Fibroblast of upper back skin (primary cell): ENCODE measurements around the gene SYCP2L.
A peak's percentile ranks its signal among the peaks of the same experiment; 100 is the strongest.
"Not testable (repeated sequence)": the region's sequence is repeated elsewhere in the genome, so short reads cannot be mapped to it uniquely, and the experiment has no call there.

Experiments
- DNase-seq: peaks from one replicate; pipeline ENCODE4 v3.0.0-alpha.2; 2013

Gene SYCP2L

GRCh38 chr6:10961837-10962236 lies 75.0 kb downstream of the SYCP2L start:
- DNase-seq, result no peak

- DNase-seq, result peak; percentile 89
These were observed 75.8 kb downstream of the SYCP2L start for GRCh38 chr6:10962673-10963072.

GRCh38 chr6:10963113-10963512 lies 76.3 kb downstream of the SYCP2L start:
- DNase-seq, result no peak

- no peak for DNase-seq
These were observed 77.8 kb downstream of the SYCP2L start for GRCh38 chr6:10964684-10965083.

- peak; percentile 61 for DNase-seq
These were observed 81.9 kb downstream of the SYCP2L start for GRCh38 chr6:10968776-10969175.

- DNase-seq, result no peak
These were observed 83.9 kb downstream of the SYCP2L start for GRCh38 chr6:10970731-10971130.

- no peak for DNase-seq
These were observed 85.3 kb downstream of the SYCP2L start for GRCh38 chr6:10972196-10972595.

- DNase-seq, result no peak
These were observed 89.7 kb downstream of the SYCP2L start for GRCh38 chr6:10976571-10976970.

- DNase-seq, result no peak
These were observed 90.5 kb downstream of the SYCP2L start for GRCh38 chr6:10977231-10977968.

GRCh38 chr6:10979603-10980002 lies 92.8 kb downstream of the SYCP2L start:
- DNase-seq, result no peak

GRCh38 chr6:10981409-10981808 lies 94.6 kb downstream of the SYCP2L start:
- DNase-seq, result no peak

GRCh38 chr6:10984959-10985358 lies 98.1 kb downstream of the SYCP2L start:
- not testable (repeated sequence) for DNase-seq

GRCh38 chr6:10989587-10989986 lies 102.7 kb downstream of the SYCP2L start:
- no peak for DNase-seq

- DNase-seq, result no peak
These were observed 104.3 kb downstream of the SYCP2L start for GRCh38 chr6:10991115-10991514.

- no peak for DNase-seq
These were observed 107.0 kb downstream of the SYCP2L start for GRCh38 chr6:10993896-10994295.

GRCh38 chr6:10995114-10995707 lies 108.4 kb downstream of the SYCP2L start:
- no peak for DNase-seq

GRCh38 chr6:10999994-11000393 lies 113.1 kb downstream of the SYCP2L start:
- peak; percentile 63 for DNase-seq

- DNase-seq, result no peak
These were observed 115.3 kb downstream of the SYCP2L start for GRCh38 chr6:11002176-11002575.

GRCh38 chr6:11003297-11003696 lies 116.4 kb downstream of the SYCP2L start:
- not testable (repeated sequence) for DNase-seq

- peak; percentile 71 for DNase-seq
These were observed 119.2 kb downstream of the SYCP2L start for GRCh38 chr6:11006061-11006460.

GRCh38 chr6:11007715-11008608 lies 121.1 kb downstream of the SYCP2L start:
- peak; percentile 61 for DNase-seq

GRCh38 chr6:11008821-11009220 lies 122.0 kb downstream of the SYCP2L start:
- DNase-seq, result peak; percentile 34

- DNase-seq, result peak; percentile 77
These were observed 122.5 kb downstream of the SYCP2L start for GRCh38 chr6:11009353-11009752.

- no peak for DNase-seq
These were observed 125.0 kb downstream of the SYCP2L start for GRCh38 chr6:11011787-11012234.
